ENCODE measurements around the gene OS9. TPM values are rescaled to one million over a fixed set of nuclear protein-coding genes. Genes with fewer than 3 reads are reported as not detected.
A peak's percentile ranks its signal among the peaks of the same experiment; 100 is the strongest.

OS9 gene
- total and polyA plus RNA-seq, 8 donors = 177 to 254 (median 192) TPM

DNA sequence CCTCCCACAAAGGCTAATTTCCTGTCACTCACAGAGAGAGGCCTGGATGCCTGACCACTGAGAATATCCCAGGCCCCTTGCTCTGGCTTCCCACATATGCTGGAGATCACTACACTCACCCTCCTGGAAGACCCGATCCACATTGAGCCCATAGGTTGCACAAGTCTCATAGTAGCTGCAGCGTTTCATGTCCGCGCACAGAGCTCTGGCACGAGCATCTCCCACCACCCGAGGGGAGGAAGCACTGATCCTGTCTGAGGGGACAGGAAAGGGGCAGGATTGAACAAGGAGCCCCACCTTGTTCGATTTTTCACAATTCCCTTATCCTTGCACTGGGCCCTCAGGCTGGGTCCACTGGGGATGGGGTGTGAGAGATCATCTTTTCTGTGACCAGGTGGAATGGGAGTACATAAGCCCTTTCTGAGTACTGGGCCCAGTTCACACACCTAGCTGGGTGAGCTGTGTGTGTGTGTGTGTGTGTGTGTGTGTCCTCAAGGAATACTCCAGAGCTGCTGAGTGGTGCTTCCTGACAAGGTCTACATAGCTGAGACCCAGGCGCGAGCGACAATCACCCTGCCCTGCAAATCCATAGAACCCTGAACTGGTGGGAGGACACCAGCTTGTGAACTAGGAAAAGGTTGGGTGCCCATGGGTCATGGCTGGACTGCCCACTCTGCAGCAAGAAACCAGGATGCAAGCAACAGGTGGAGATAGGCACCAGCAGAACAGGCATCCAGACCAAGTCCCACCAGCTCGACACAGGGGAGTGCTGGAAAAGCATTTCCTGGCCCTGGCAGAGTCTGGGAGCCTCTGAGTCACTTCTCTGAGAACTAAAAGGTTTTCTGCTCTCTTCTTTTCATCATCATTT is 39.0 kb downstream of the OS9 start:
- 73 to 84% methylated on average over 11 of the region's 11 CpGs for WGBS, 2 donors
- TF ChIP-seq, protein P1, sequence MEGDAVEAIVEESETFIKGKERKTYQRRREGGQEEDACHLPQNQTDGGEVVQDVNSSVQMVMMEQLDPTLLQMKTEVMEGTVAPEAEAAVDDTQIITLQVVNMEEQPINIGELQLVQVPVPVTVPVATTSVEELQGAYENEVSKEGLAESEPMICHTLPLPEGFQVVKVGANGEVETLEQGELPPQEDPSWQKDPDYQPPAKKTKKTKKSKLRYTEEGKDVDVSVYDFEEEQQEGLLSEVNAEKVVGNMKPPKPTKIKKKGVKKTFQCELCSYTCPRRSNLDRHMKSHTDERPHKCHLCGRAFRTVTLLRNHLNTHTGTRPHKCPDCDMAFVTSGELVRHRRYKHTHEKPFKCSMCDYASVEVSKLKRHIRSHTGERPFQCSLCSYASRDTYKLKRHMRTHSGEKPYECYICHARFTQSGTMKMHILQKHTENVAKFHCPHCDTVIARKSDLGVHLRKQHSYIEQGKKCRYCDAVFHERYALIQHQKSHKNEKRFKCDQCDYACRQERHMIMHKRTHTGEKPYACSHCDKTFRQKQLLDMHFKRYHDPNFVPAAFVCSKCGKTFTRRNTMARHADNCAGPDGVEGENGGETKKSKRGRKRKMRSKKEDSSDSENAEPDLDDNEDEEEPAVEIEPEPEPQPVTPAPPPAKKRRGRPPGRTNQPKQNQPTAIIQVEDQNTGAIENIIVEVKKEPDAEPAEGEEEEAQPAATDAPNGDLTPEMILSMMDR (IDR thresholded peaks at IDR 0.05) = no peak
- peaks cover 7 to 13% (median 12%) of the 10 kb centered on the region in 3 donors for H3K4me1 ChIP-seq
- FAIRE-seq = no peak
- ATAC-seq = no peak
- H3K9me3 ChIP-seq = no peaks in the 10 kb centered on the region
- H3K27me3 ChIP-seq = peaks cover 0 to 12% (median 0%) of the 10 kb centered on the region in 4 donors
- no peak for DNase-seq
- H3K36me3 ChIP-seq = no peaks in the 10 kb centered on the region
- intact Hi-C loops (cut with DNase I) = no loop called here
- H3K4me3 ChIP-seq = no peak overlapping the region
- no peak overlapping the region for H3K27ac ChIP-seq

DNA sequence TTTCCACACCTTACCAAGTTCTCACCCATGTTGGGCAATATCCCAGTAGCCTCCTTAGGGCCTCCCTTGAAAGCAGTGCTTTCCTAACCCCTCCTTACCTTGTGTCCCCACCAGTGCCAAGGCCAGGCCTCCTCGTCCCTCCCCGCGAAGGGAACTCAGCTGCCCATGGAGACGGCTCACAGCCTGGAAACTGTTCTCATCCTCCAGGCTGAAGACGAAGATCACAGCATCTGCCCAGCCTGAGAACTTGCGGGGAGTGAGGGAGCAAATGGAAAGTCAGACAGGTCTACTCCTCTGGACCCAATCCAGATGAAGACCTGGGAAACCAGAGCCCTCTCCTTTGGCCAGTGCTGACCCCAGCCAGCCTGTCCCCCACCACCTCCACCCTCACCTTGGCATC is 40.0 kb downstream of the OS9 start:
- Histone ChIP-seq H3K9me3 (no peaks in the 10 kb centered on the region), H3K27me3 (peaks cover 0 to 12% (median 0%) of the 10 kb centered on the region in 4 donors), H3K36me3 (no peaks in the 10 kb centered on the region), H3K4me1 (peaks cover 9 to 15% (median 13%) of the 10 kb centered on the region in 3 donors), H3K27ac (no peak overlapping the region), H3K4me3 (no peak overlapping the region)
- intact Hi-C loops (cut with DNase I) = no loop called here
- TF ChIP-seq, protein P1 (IDR thresholded peaks at IDR 0.05) = no peak
- 71 to 79% methylated on average over 6 of the region's 6 CpGs for WGBS, 2 donors
- DNase-seq (no peak), ATAC-seq (no peak), FAIRE-seq (no peak)

DNA sequence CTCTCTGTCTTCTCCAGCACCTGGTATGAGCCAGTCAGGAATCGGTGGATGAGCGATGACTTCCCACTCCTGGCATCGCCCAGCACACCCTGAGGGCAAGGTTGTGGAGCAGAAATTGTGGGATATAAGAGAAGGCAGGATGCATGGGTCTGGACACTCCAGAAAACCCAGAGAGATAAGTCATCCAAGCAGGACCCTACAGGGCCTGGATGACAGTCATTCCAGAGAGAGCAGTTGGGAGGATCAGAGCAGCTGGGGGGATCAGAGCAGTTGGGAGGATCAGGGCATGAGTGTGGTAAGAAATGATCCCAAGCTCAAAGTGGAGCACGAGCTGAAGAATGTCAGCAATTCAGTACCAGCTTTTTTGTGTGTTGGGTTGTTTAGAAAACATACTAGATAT is 40.7 kb downstream of the OS9 start:
- Histone ChIP-seq H3K9me3 (no peaks in the 10 kb centered on the region), H3K27me3 (peaks cover 0 to 12% (median 0%) of the 10 kb centered on the region in 4 donors), H3K27ac (no peak overlapping the region), H3K4me1 (peaks cover 9 to 15% (median 13%) of the 10 kb centered on the region in 3 donors), H3K4me3 (no peak overlapping the region), H3K36me3 (no peaks in the 10 kb centered on the region)
- intact Hi-C loops (cut with DNase I) = no loop called here
- WGBS, 2 donors = 68 to 79% methylated on average over 4 of the region's 4 CpGs
- no peak for DNase-seq
- TF ChIP-seq, protein P1 (IDR thresholded peaks at IDR 0.05) = no peak
- FAIRE-seq = no peak
- no peak for ATAC-seq

DNA sequence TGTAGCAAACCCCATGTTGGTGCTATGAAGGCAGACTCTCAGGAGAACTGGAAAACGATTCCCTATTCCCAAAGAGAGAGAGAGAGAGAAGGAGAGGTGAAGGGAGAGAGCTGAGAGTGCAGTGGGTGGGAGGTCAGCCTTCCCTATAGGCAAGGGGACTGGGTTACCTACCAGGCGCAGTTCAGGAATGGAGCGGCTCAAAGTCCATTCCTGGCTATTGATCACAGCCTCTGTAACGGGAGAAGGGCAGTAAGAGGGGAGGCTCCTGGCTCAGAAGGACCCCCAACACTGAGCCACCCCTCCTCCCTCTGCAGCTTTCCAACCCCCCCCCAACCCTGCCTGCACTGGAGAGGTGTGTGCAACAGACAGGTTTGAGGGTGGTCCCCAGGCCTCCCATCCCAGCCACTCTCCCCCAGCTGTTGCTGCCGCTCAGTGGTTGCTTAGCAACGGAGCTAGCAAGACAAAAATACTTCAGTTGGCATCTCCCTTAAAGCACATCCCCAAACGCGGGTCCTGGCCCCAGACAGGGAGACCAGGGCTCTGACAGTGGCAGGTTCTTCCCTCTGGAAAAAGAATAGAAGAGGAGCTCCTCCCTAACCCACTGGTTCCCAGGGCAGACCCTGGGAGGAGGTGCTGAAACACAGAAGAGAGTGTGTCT is 41.4 kb downstream of the OS9 start:
- FAIRE-seq = no peak
- Histone ChIP-seq H3K9me3 (no peaks in the 10 kb centered on the region), H3K4me1 (peaks cover 9 to 15% (median 13%) of the 10 kb centered on the region in 3 donors), H3K27ac (no peak overlapping the region), H3K27me3 (peaks cover 0 to 12% (median 0%) of the 10 kb centered on the region in 4 donors), H3K4me3 (no peak overlapping the region), H3K36me3 (no peaks in the 10 kb centered on the region)
- no peak for DNase-seq
- ATAC-seq = peak in 1 of 4 donors; percentile 5
- TF ChIP-seq, protein P1 (IDR thresholded peaks at IDR 0.05) = no peak
- whole genome bisulfite sequencing, 2 donors = 2 to 12% methylated on average over 5 to 8 of the region's 8 CpGs
- intact Hi-C loops (cut with DNase I) = no loop called here
